ENCODE data around the gene DUSP12. TPM values are rescaled to one million over a fixed set of nuclear protein-coding genes. Genes with fewer than 3 reads are reported as not detected.
A peak's percentile ranks its signal among the peaks of the same experiment; 100 is the strongest.

Gene DUSP12
- total and polyA plus RNA-seq, 9 of the 15 experiments (the other 6 are each of a cell fraction or from before 2014, with no cell fraction given) = 10.4 to 81.4 (median 43.6) TPM

DNA sequence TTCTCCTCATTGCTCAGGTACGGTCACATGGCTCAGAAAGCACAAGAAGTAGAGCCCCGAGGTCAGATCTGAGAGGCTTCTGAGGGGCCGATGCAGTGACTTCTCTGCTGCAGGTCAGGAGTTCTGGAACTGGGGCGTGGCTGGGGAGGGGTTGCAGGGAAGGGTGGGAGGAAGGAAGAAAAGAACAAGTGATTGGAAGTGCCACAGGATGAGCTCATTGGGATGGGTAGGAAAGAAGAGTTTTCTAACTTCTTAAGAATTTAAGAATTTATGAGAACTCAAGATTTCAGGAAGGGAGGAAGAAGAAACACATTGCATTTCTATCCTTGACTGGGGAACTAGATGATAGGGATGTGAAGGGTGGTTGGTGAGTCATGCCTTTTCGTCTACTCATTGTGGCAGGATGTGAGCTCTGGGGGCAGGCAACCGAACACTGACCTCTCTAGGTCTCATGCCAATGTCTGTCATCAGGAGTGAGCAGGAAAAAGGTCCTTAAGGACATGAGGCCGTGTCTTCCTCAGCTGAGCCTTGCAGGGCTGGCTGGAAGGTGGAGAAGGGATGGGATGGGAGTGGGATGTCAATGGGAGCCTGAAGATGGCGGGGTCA, 27.7 kb upstream of the DUSP12 start (continued):
- TF ChIP-seq ZBTB7A (IDR thresholded peaks at IDR 0.05; ENCODE audit: borderline replicate concordance, control insufficient read depth, low read depth, low read length) (no peak), PCBP1 (IDR thresholded peaks at IDR 0.05; ENCODE audit: low read depth, low read length, poor library complexity, severe bottlenecking) (no peak), SP2 (IDR thresholded peaks at IDR 0.05; ENCODE audit: extremely low read depth, low read depth, low read length, poor library complexity, severe bottlenecking) (no peak), ZC3H4 (CRISPR knock-in tag; IDR thresholded peaks at IDR 0.05; ENCODE audit: borderline replicate concordance) (no peak), MEIS2 (IDR thresholded peaks at IDR 0.05; ENCODE audit: partially characterized antibody) (peak; percentile 94), ZNF274 (IDR thresholded peaks at IDR 0.05; ENCODE audit: borderline replicate concordance, low read depth, low read length) (no peak), KDM1A (IDR thresholded peaks at IDR 0.05) (peak; percentile 78 to 79), SOX6 (IDR thresholded peaks at IDR 0.05) (peak; percentile 28), STAT6 (CRISPR knock-in tag; IDR thresholded peaks at IDR 0.05) (no peak), ZNF778 (CRISPR knock-in tag; IDR thresholded peaks at IDR 0.05) (no peak), FOXK2 (conservative IDR thresholded peaks at IDR 0.05 in 1 of 2, IDR thresholded peaks at IDR 0.05 in 1 of 2; ENCODE audit: low read depth in 2 of 2) (peak in 1 of 2 experiments; percentile 36; a peak in 1 of 4 replicates), ELF1 (tag; IDR thresholded peaks at IDR 0.05) (no peak), MBD2 (IDR thresholded peaks at IDR 0.05; ENCODE audit: borderline replicate concordance, low read depth) (0 out of 2 replicates have a peak, but pooled peaks have one; percentile 38), PHB (CRISPR knock-in tag; IDR thresholded peaks at IDR 0.05) (no peak), ERF (CRISPR knock-in tag; IDR thresholded peaks at IDR 0.05) (no peak; the same call in 1 of the 2 replicates), ETV1 (tag; conservative IDR thresholded peaks at IDR 0.05; ENCODE audit: low read depth) (peak; percentile 12; the same call in 1 of the 2 replicates), HDAC6 (IDR thresholded peaks at IDR 0.05; ENCODE audit: low read depth, low read length) (no peak), RCOR1 (IDR thresholded peaks at IDR 0.05; ENCODE audit: borderline replicate concordance in 1 of 2, low read depth in 2 of 2, low read length in 2 of 2) (peak in 1 of 2 experiments; percentile 87; a peak in 2 of 4 replicates), ZNF316 (IDR thresholded peaks at IDR 0.05) (peak; percentile 90), POLR2AphosphoS5 (IDR thresholded peaks at IDR 0.05; ENCODE audit: control insufficient read depth, insufficient read depth, low read depth, low read length) (0 out of 2 replicates have a peak, but pooled peaks have one; percentile 46), ZNF184 (CRISPR knock-in tag; IDR thresholded peaks at IDR 0.05) (no peak)
- TF ChIP-seq, protein P1, sequence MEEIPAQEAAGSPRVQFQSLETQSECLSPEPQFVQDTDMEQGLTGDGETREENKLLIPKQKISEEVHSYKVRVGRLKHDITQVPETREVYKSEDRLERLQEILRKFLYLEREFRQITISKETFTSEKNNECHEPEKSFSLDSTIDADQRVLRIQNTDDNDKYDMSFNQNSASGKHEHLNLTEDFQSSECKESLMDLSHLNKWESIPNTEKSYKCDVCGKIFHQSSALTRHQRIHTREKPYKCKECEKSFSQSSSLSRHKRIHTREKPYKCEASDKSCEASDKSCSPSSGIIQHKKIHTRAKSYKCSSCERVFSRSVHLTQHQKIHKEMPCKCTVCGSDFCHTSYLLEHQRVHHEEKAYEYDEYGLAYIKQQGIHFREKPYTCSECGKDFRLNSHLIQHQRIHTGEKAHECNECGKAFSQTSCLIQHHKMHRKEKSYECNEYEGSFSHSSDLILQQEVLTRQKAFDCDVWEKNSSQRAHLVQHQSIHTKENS (CRISPR knock-in tag; IDR thresholded peaks at IDR 0.05) = no peak
